ENCODE results near the gene ZBTB3.

The ZBTB3 gene

GRCh38 chr11:62753736-62754603, at the start of gene ZBTB3:
Gene ZBTB3 (minus strand): TSS chr11:62754160. CDS start chr11:62753664, 496 bp downstream.
- peak; percentile 96 to 97 for DNase-seq

- no peak for DNase-seq
Observed at GRCh38 chr11:62801071-62801470, 47.1 kb upstream of the ZBTB3 start.

- no peak for DNase-seq
Observed at GRCh38 chr11:62799486-62799885, 45.5 kb upstream of the ZBTB3 start.

- DNase-seq = no peak
Observed at GRCh38 chr11:62796281-62796680, 42.3 kb upstream of the ZBTB3 start.

GRCh38 chr11:62794201-62794775, 40.3 kb upstream of the ZBTB3 start:
- no peak for DNase-seq

- peak in 1 of 2 experiments; percentile 34 for DNase-seq
Observed at GRCh38 chr11:62792202-62792575, 38.2 kb upstream of the ZBTB3 start.

GRCh38 chr11:62791501-62792201, 37.7 kb upstream of the ZBTB3 start, which contains the start of gene TMEM223:
Gene TMEM223 (minus strand): TSS chr11:62792006. CDS start chr11:62791994, 12 bp downstream.
- DNase-seq = peak; percentile 93 to 94

GRCh38 chr11:62789576-62789975, 35.6 kb upstream of the ZBTB3 start:
- no peak for DNase-seq

GRCh38 chr11:62788991-62789390, 35.0 kb upstream of the ZBTB3 start:
- no peak for DNase-seq

GRCh38 chr11:62787005-62787759, 33.2 kb upstream of the ZBTB3 start, which contains the start of gene TMEM179B:
Gene TMEM179B (plus strand): TSS chr11:62787402. CDS start chr11:62787432, 30 bp downstream.
- peak; percentile 99 for DNase-seq

- DNase-seq = peak; percentile 87 to 90
Observed at GRCh38 chr11:62786318-62787004, 32.5 kb upstream of the ZBTB3 start.

GRCh38 chr11:62782753-62783152, 28.8 kb upstream of the ZBTB3 start:
- DNase-seq = no peak

- no peak for DNase-seq
Observed at GRCh38 chr11:62778441-62778840, 24.5 kb upstream of the ZBTB3 start.

GRCh38 chr11:62777389-62777788, 23.4 kb upstream of the ZBTB3 start:
- no peak for DNase-seq

GRCh38 chr11:62775646-62776045, 21.7 kb upstream of the ZBTB3 start:
- DNase-seq = no peak

- no peak for DNase-seq
Observed at GRCh38 chr11:62774407-62774806, 20.4 kb upstream of the ZBTB3 start.

- peak; percentile 98 for DNase-seq
Observed at GRCh38 chr11:62771144-62772021, 17.4 kb upstream of the ZBTB3 start, which contains the start of gene TAF6L. Gene TAF6L (plus strand): TSS chr11:62771396. CDS start chr11:62775784, 4,388 bp downstream.

- DNase-seq = peak; percentile 35 to 37
Observed at GRCh38 chr11:62770778-62771143, 16.8 kb upstream of the ZBTB3 start.

- peak in 1 of 2 experiments; percentile 40 for DNase-seq
Observed at GRCh38 chr11:62760867-62761227, 6.9 kb upstream of the ZBTB3 start.

- no peak for DNase-seq
Observed at GRCh38 chr11:62757846-62758788, 4.2 kb upstream of the ZBTB3 start.
